HTERT RPE-1 (cell line): ENCODE measurements around the gene ATP5ME.
"Not testable (repeated sequence)": the region's sequence is repeated elsewhere in the genome, so short reads cannot be mapped to it uniquely, and the experiment has no call there.

Experiments used
- in situ Hi-C: fragments of 300-500 bp; cut with MboI; formaldehyde crosslinking; loops from 4 replicates; pipeline ENCODE4 v1.14.3; 2020; ENCODE audit warnings: low sequenced_read_pairs

Gene ATP5ME

DNA sequence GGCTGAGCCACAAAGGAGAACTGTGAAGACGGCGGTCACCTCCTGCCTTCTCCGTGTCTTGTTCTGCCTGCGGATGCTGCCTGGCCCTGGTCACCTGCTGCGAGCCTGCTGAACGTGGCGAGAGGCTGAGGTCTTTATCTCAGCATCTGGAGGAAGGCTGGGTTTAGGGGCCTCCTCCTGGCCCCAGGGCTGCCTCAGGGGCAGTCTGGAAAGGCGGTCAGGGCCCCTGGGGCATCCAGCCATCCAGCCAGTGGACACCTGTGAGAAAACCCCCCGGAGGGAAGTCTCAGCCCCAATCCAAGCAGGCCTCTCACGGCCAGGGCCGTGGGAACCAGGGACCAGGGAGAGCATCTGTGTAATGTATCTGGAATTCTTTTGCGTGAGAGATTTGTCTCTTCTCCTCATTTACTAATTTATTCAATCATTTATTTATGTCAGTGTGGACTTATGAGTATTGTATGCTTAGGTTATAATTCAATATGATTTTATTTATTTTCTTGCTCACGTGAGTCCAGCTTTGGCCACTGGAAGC is 37.4 kb downstream of the ATP5ME start:
- in situ Hi-C loops = no loop called here

DNA sequence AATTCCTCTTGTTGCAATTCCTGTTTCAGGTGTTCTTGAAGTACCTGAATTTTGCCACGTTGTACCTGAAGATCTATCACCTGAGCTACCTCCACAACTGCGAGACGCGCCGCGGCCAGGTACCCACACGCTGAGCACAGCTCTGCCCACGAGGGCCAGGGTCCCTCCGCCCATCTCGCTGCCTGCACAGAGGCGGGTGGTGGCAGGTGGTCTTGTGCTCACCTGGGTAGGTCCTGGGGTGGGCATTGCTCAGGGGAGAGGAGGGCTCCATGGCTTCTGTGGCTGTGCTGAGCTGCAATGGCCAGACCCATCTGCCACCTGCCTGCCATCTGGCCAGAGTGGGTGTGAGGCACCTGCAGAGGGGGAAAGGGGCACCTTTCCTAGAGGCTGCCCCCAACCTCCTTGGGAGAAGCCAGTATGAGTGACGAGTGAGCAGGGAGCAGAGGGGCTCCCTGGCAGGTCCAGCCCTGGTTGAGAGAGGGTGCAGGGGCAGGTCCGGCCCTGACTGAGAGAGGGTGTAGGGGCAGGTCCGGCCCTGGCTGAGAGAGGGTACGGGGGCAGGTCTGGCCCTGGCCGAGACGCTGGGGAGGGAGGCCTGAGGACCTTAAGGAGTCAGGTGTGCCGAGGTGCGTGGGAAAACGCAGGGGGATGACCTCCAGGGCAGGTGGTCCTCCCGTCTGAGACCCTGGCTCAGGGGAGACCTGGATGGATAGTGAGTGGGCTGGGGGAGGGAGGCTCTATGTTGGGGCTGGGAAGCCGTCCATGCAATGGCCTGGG is 38.0 kb downstream of the ATP5ME start:
- in situ Hi-C loops = no loop called here

DNA sequence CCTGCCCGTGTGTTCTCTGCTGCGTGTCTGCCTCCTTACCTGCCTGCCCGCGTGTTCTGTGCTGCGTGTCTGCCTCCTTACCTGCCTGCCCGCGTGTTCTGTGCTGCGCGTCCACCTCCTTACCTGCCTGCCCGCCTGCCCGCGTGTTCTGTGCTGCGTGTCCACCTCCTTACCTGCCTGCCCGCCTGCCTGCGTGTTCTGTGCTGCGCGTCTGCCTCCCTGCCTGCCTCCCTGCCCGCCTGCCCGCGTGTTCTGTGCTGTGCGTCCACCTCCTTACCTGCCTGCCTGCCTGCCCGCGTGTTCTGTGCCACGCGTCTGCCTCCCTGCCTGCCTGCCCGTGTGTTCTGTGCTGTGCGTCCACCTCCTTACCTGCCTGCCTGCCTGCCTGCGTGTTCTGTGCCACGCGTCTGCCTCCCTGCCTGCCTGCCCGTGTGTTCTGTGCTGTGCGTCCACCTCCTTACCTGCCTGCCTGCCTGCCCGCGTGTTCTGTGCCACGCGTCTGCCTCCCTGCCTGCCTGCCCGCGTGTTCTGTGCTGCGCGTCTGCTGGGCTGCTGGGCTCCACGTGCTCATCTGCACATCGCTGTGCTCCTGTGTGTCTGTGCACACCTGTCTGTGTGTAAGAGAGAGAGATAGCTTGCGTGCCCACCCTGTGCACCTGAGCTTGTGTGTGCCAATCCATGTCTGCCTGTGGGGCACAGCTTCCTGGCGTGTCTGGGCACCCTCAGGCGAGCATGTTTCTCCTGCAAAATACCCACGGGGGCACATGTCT is 38.8 kb downstream of the ATP5ME start:
- in situ Hi-C loops = not testable (repeated sequence)

DNA sequence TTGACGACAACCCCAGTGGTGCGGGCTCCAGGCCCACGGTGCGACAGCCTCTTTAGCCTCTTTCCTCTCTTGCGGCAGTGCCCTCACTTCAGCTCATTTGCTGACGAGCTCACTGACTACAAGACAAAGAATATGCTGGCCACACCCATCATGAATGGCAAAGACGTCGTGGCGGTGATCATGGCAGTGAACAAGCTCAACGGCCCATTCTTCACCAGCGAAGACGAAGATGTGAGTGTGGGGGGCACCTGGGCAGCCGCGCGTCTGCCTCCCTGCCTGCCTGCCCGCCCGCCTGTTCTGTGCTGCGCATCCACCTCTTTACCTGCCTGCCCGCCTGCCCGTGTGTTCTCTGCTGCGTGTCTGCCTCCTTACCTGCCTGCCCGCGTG is 39.5 kb downstream of the ATP5ME start:
- in situ Hi-C loops = no loop called here

DNA sequence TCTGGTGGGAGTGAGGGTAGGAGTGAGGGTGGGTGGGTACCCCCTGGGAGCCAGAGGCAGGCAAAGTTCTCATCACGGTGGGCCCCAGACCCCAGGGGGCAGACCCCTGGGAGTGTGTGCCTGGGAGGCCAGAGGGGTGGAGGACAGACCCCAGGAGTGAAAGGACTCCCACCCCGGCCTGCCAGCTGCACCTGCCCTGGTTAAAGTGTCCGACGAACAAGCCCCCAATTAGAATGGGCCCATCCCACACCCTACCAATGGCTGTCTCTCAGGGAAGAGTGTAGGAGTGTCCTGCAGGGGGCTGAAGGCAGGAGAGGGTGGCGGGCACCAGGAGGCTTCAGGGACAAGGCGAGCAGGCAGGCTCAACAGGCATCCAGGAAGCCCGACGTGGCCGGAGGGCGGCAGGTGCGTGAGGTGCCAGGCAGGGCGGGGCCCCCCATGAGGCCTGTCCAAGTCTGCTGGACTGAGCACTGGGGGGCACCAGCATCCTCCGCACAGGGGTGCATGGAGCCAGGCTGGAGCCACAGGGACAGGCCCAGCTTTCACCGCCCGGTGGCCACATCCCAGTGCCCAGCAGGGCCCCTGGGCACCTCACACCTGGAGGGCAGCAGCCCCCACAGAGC is 40.0 kb downstream of the ATP5ME start:
- in situ Hi-C loops = no loop called here

DNA sequence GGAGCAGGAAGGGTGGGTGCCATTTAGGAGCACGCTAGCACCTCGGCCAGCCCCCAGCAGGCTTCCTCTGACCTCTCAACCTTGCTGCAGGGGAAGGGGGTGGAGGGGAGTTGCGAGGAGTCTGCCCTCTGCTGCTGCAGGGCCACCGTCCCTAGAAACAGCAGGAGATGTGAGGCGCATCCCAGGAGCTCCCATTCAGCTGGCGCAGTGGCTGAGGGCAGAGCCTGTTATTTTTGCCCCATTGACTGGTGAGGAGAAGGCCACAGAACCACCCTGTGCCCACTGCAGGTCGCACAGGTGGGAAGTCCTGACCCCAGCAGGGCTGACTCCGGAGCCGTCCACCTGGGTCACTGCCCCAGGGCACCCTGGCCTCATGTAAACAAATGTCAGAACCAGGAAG is 40.7 kb downstream of the ATP5ME start:
- in situ Hi-C loops = no loop called here

DNA sequence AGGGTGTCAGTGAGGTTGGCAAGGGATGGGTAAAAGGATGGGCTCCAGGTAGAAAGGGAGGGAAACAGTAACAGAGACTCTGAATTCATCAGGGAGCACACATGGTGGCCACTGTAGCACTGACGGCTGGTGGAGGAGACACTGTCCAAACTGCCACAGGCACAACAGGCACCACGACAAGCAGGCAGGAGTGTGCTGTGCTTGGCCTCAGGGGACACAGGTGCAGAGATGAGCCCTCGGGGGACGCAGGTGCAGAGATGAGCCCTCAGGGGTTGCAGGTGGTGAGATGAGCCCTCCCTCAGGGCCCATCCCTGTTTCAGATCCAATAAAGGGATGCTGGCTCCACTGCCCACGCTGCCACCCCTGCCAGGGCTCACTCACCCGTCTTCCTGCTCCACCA is 41.1 kb downstream of the ATP5ME start:
- in situ Hi-C loops = no loop called here

DNA sequence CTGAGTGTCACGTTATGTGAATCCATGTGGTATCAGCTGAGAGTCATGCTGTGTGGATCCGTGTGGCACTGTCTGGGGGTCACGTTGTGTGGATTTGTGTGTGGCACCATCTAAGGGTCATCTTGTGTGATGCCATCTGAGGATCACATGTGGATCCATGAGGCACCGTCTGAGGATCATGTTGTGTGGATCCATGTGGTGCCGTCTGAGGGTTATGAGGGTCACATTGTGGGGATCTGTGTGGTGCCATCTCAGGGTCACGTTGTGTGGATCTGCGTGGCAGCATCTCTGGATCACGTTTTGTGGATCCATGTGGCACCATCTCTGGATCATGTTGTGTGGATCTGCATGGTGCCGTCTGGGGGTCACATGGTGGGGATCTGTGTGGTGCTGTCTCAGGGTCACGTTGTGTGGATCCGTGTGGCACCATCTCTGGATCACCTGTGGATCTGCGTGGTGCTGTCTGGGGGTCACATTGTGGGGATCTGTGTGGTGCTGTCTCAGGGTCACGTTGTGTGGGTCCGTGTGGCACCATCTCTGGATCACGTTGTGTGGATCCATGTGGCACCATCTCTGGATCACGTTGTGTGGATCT is 41.8 kb downstream of the ATP5ME start:
- in situ Hi-C loops = no loop called here

DNA sequence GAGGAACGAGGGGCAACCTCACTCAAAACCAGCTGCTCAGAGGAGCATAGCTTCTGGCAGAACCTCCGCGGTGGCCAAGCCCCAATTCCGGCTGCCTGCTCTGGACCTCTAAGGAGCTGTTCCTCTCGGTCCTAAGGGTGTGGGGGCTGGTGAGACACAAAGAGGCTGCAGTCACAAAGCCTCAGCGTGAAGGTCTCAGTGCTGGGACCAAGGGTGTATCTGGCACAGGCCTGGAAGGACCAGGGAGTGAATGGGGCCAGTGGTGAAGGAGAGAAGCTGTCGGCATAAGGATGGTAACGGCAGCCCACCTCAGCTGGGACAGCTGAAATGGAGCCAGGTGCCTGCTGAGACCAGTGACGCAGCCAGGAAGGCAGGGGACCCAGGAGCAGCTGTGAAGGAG is 43.4 kb downstream of the ATP5ME start:
- in situ Hi-C loops = no loop called here

DNA sequence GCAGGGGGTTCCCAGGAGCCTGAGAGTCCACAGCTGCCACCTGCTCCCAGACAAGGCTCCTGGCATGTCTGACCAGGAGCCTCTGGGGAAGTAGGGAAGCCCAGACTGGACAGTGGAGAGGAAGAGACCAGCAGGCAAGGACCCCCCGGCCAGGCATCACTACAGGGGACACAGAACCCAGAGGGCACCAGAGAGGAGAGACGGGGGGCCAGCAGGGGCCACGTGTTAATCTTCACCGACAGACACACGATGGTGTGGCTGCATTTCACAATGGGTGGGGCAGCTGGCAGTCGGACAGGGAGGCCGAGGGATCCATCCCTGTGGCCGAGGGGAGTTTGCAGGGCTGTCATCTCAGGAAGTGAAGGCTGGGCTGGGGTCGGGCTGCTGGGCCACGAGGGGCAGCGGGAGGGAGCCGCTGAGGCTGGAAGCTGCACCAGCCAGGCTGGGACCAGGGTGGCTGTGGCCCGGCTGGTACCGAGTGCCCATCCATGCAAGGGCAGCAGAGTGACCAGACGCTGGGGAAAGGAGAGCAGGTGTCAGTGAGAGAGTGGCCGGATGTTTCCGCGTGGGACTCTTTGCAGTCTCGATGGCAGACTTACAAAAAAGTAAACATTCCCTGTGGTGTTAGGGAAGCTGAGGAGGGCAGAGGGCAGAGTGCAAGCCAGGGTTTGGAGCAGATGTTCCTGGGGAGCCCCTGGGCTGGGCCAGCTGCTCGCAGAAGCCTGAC is 44.0 kb downstream of the ATP5ME start:
- in situ Hi-C loops = no loop called here

DNA sequence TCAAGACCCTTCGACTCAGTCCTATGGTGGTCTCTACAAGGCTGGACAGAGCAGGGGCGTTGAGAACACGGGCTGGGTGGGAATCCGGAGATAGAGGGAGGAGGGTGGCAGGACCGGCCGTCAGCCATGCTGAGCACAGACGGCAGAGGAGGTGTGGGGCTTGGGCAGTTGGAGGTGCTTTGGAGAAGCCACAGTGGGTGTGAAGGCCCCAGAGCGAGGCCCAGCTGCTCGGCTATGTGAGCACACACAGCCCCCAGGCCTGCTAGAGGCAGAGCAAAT is 44.5 kb downstream of the ATP5ME start:
- in situ Hi-C loops = no loop called here

DNA sequence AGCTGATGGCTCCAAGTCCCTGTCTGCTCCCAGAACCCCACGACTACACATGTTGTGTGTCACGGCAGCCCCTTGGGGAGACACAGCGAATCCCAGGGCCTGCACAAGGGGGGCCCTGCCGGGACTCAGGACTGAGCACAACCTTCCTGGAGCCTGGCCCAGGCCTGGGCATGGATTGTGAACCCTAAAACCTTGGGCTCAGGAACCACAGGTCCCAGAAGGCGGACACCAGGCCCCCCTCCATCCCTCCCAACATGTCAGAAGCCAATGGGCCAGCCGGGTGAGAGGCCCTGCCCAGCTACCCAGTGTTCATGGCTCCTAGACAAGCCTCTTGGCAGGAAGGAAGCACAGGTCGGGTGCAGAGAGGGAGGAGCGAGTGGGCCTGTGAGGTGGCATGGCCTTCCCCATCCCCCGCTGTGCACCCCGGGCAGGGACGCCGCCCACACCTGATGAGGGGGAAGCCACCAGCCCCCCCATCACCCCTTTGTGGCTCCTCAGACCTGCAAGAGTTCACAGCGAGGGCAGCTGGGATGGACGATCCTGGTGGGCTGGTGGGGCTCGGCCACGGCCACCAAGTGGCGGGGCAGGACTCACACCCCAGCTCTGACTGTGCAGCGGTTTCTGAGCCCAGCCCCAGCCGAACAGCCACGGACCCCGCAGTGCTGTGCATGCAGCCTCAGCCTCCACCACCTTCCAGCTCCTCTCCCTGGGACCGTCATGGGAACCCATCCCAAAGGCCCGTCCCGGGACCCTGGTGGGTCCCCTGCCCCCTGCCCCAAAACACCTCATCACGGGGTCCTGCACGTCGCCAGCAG is 45.0 kb downstream of the ATP5ME start:
- in situ Hi-C loops = no loop called here

DNA sequence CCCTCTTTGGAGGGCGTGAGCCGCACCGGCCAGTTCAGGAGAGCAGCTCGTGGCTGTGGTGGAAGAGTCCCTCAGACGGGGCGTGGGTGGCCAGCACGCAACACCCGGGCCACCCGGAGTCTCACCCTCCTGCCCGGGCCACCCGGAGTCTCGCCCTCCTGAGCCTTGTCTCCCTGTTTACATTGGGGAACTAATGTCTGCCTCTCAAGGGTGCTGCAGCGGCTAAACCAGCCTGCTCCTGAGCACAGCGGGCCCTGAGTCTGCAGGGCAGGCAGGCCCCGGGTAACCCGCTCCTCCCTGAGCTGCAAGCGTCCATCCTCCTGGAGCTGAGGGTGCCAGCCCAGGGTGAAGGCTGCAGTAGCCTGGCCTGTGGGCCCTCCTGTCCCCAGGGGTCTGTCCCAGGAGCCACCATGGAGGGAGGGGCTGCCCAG is 45.8 kb downstream of the ATP5ME start:
- in situ Hi-C loops = no loop called here

DNA sequence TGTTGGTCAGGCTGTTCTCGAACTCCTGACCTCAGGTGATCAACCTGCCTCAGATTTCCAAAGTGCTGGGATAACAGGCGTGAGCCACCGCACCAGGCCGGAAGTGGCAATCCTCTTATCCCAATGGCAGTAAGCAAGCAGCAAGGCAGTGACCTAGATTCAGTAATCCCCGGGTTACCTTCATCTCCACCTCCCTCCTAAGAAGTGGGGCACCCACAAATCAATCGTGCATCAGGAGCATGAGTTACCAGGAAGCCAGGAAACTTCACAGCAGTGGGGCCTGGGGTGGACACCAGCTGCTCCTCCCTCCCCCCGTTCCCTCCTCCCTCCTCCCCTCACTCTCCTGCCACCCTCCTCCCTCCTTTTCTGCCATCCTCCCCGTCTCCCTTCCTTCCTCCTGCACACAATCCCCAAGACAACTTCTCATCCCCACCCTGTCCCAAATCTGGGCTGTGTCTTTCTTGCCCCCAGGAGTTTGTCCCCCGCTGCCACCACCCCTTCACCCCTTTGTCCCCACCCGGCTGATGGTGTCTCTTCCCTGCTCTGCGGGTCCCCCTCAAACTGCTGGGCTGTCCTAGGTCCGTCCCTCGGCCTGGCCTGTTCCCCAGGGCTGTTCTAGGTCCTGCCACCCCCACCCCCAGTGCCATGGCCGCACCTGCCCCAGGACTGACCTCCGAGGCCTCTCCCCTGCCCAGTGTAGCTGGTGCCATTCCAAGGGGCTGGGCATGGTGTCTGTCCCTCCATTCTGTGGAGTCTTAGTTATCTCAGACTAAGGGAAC is 46.5 kb downstream of the ATP5ME start:
- in situ Hi-C loops = no loop called here

DNA sequence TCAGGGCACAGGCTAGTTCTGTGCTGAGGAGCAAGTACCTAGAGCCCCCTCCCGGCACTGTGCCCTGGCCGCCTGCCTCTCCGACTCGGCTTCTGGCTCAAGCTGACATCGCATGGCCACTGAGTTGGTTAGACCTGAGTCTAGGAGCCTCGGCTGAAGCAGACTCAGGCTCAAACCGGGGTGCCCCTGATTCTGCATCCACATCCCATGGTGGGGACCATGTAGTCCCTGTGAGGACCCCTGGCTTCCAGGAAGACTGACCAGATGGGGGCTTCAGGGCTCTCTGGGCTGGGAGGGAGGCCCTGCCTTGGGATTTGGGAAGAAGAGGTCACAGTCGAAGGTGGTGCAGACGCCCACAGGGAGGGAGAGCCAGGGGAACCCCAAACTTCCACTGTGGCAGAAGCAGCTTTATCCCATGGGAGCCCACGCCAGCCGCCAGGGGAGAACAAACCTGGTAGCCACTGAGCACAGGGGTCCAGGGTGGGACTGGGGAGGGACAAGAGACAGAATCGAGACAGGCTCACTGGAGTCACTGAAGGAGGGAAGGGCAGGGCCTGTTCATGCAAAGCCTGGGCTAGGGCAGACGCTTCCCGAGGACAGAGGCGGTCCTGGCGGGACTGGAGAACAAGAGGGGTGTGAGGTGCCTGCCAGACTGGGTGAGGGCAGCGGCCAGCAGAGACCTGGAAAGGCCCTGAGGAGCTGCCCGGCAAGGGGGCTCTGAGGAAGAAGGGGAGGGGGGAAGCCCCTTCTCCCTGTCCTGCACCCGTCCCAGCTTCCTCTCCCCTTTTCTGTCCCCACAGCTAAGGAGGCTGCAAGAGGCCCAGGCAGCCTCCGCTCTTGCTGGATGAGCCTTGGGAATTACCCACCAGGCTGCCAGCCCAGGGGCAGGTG is 47.6 kb downstream of the ATP5ME start:
- in situ Hi-C loops = no loop called here

DNA sequence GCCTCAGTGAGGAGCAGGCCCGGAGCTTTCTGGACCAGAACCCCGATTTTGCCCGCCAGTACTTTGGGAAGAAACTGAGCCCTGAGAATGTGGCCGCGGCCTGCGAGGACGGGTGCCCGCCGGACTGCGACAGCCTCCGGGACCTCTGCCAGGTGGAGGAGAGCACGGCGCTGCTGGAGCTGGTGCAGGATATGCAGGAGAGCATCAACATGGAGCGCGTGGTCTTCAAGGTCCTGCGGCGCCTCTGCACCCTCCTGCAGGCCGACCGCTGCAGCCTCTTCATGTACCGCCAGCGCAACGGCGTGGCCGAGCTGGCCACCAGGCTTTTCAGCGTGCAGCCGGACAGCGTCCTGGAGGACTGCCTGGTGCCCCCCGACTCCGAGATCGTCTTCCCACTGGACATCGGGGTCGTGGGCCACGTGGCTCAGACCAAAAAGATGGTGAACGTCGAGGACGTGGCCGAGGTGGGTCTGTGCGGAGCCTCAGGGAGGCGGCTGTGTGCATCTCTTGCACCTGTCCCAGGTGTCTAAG is 48.4 kb downstream of the ATP5ME start:
- in situ Hi-C loops = no loop called here

DNA sequence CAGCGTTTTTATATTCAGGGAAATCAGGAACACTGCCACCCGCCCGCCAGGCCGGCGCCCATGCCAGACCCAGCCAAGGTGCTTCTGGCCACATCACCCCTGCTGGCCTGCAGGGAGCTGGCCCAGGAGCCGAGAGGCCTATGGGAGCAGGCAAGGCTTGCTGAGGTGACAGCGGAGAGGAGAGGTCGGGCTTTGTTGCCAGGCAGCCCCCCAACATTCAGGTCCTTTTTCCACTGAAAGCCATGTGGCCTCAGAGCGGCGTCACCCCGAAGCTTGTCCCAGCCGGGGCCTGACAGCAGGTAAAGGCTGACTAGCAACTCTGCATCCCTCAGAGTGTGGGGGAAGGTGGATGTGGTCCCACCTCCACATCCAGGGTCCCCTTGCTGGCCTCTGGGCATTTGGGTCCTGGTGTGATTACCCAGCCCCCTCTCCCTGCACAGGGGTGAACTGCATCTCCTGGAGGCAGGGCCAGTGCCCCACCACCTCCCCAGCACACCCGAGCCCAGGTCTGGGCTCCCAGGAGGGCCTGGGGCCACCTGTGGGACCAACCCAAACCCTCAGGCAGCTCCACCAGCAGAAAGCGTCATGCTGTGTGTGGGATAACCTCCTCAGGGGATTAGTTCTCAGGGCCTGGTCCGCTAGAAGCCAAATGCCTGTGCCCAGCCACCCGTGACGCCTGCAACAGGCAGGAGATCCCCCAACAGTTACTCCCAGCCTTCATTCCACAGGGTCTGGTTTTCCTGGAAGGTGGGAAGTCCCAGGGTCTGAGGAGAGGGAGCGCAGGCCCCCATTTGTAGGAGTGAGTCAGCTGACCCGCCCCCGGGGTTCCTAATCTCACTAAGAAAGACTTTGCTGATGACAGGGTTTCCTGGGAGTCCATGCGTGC is 49.1 kb downstream of the ATP5ME start, which contains the start of gene PDE6B:
Gene PDE6B, plus strand, starts transcription at position 869 of the 886 bp plus-strand sequence. CDS start 54 bp downstream, outside the sequence.
- in situ Hi-C loops = no loop called here
